GM12873 (cell line): Measurements from ENCODE around the gene MAGT1.
A peak's percentile ranks its signal among the peaks of the same experiment; 100 is the strongest.

Source experiments
- CTCF ChIP-seq: IDR thresholded peaks from 2 replicates; pipeline ENCODE4 v1.5.1; 2012; ENCODE audit warnings: low read depth, mild to moderate bottlenecking, moderate library complexity, low read length, control low read depth; ENCODE audit not compliant: insufficient read depth; ENCODE audit errors: missing control alignments

The MAGT1 gene

GRCh38 chrX:77924320-77924859 is 29.2 kb upstream of the MAGT1 start:
- no peak for TF ChIP-seq CTCF

GRCh38 chrX:77922787-77923186 is 27.6 kb upstream of the MAGT1 start:
- TF ChIP-seq CTCF = no peak

- TF ChIP-seq CTCF = no peak
Observed at GRCh38 chrX:77918568-77918967, 23.3 kb upstream of the MAGT1 start.

- TF ChIP-seq CTCF = no peak
Observed at GRCh38 chrX:77917294-77917933, 22.2 kb upstream of the MAGT1 start.

- peak; percentile 67 for TF ChIP-seq CTCF
Observed at GRCh38 chrX:77910108-77910840, 15.0 kb upstream of the MAGT1 start, which contains the start of gene ATP7A. Gene ATP7A, plus strand, starts transcription at chrX:77910693. Its CDS starts 60,949 bp downstream, at chrX:77971642.

GRCh38 chrX:77901506-77901905 is 6.3 kb upstream of the MAGT1 start:
- TF ChIP-seq CTCF = no peak

- TF ChIP-seq CTCF = no peak
Observed at GRCh38 chrX:77900688-77901087, 5.5 kb upstream of the MAGT1 start.
